AG04450 (cell line): ENCODE measurements around the gene TMEM238. TPM values are rescaled to one million over a fixed set of nuclear protein-coding genes. Genes with fewer than 3 reads are reported as not detected.

Experiments used
- CTCF ChIA-PET: fragments of 300-600, 350-600 bp; formaldehyde crosslinking; extraction: SDS; loops from one replicate; lab custom pipeline; 2022; ENCODE audit warnings: antibody characterized with exemption, inconsistent platforms; lab: Charles Lee
- POLR2A ChIA-PET: fragments of 350-600 bp; formaldehyde crosslinking; extraction: SDS; loops from one replicate; lab custom pipeline; 2021; ENCODE audit warnings: antibody characterized with exemption, inconsistent platforms; lab: Yijun Ruan, JAX
- DNase-seq: peaks from one replicate; pipeline ENCODE4 v3.0.0-alpha.2; 2011; ENCODE audit warnings: low read depth, low spot score
- H3K27ac ChIP-seq: one replicate; pipeline ENCODE4 v1.5.1; 2012; ENCODE audit warnings: low read depth, low read length, control low read depth
- H3K27me3 ChIP-seq: one replicate; pipeline ENCODE4 v1.6.0; 2012; ENCODE audit warnings: low read length; ENCODE audit not compliant: control insufficient read depth, insufficient read depth
- H3K4me3 ChIP-seq: 2 replicates; pipeline ENCODE4 v1.5.1; 2011; ENCODE audit warnings: mild to moderate bottlenecking, low read depth, low read length, control low read depth
- H3K9me3 ChIP-seq: 2 replicates; pipeline ENCODE4 v1.5.1; 2012; ENCODE audit warnings: low read length; ENCODE audit not compliant: control insufficient read depth, insufficient read depth
- CTCF ChIP-seq: IDR thresholded peaks from 2 replicates; pipeline ENCODE4 v1.5.1; 2011; ENCODE audit warnings: low read depth, low read length, control low read depth, inconsistent platforms
- polyA plus RNA-seq: library from polyadenylated mRNA; depleted of rRNA; stranded (reverse); fragments of >200 nt; gene quantifications from 2 replicates; pipeline ENCODE4 v1.2.3, GENCODE V29; 2011

TMEM238 gene
- polyA plus RNA-seq, 1 experiment, result not detected

- Histone ChIP-seq H3K27me3 (peaks cover 28% of the 10 kb centered on the region), H3K9me3 (peaks cover 5% of the 10 kb centered on the region; the same call in 1 of the 2 replicates), H3K27ac (no peak overlapping the region), H3K4me3 (no peak overlapping the region)
- DNase-seq, result no peak
- TF ChIP-seq CTCF, result no peak
- ChIA-PET POLR2A (interaction anchor here (1.2 kb wide), 1 partner anchor 16 kb away, joined by 6 read pairs; the partner anchor contains the start of gene IL11), CTCF (no interaction called here)
These were observed 28.8 kb downstream of the TMEM238 start for GRCh38 chr19:55355213-55355821.

- no peak for TF ChIP-seq CTCF
- DNase-seq, result no peak
- POLR2A ChIA-PET, result interaction anchor here (1.2 kb wide), 1 partner anchor 16 kb away, joined by 6 read pairs; the partner anchor contains the start of gene IL11
- CTCF ChIA-PET, result no interaction called here
- Histone ChIP-seq H3K27ac (no peak within 1 kb of the TSS), H3K9me3 (peaks cover 5% of the 10 kb centered on the region; the same call in 1 of the 2 replicates), H3K4me3 (peak within 1 kb of the TSS; percentile 59), H3K27me3 (peaks cover 28% of the 10 kb centered on the region)
These were observed 29.3 kb downstream of the TMEM238 start, which contains the start of gene COX6B2 for GRCh38 chr19:55354698-55355212. COX6B2 (minus strand) TSS chr19:55354719; CDS start chr19:55354521, 198 bp downstream.

GRCh38 chr19:55353803-55354697, 30.0 kb downstream of the TMEM238 start:
- POLR2A ChIA-PET, result no interaction called here
- Histone ChIP-seq H3K27ac (no peak overlapping the region), H3K4me3 (peak overlapping the region; percentile 59), H3K9me3 (peaks cover 5% of the 10 kb centered on the region; the same call in 1 of the 2 replicates), H3K27me3 (peaks cover 28% of the 10 kb centered on the region)
- CTCF ChIA-PET, result no interaction called here
- DNase-seq, result no peak
- TF ChIP-seq CTCF, result no peak

- ChIA-PET POLR2A (no interaction called here), CTCF (interaction anchor here (1.2 kb wide), 1 partner anchor 61 kb away, joined by 3 read pairs; no protein-coding TSS in a partner anchor)
- peak overlapping the region; percentile 59 for H3K4me3 ChIP-seq
- peaks cover 4% of the 10 kb centered on the region; the same call in 1 of the 2 replicates for H3K9me3 ChIP-seq
- H3K27me3 ChIP-seq, result peaks cover 28% of the 10 kb centered on the region
- no peak for DNase-seq
- no peak overlapping the region for H3K27ac ChIP-seq
- TF ChIP-seq CTCF, result no peak
These were observed 30.7 kb downstream of the TMEM238 start for GRCh38 chr19:55353356-55353802.
